ENCODE measurements around the gene LIN9. TPM values are rescaled to one million over a fixed set of nuclear protein-coding genes. Genes with fewer than 3 reads are reported as not detected.

Gene LIN9
- total RNA-seq: 5.1 and 7.8 TPM in 2 replicates

DNA sequence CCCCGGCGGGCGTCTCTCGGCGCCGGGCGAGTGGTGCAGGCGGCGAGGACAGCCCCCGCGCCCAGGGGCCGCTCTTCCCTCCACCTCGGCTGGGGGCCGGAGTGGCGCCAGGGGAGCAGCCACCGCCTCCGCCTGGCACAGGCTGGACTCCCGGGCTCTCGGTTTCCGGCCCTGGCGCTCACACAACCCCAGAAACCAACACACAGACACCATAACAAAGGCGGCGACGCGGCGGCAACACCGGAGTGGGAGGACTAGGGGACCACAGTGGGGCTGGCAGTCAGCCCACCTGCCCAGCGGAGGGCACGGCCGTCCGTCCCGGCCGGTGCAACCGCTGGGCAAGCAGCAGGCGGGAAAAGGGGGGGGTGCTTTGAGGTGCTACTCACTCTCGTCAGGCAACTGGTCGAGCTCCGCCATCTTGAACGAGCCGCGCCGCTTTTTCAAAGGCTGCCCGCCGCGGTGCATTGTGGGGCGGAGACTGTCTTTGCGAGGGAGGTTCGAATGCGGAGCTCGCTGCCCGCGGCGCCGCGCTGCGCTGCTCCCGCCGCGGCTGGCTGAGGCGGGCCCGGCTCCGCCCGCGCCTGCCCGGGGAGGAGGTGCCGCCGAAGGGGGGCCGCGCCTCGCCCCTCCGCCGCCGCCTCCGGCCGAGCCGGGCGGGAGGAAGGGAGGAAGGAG, at the start of gene LIN9:
LIN9 (minus strand) TSS at position 442 of the 675 bp plus-strand sequence; CDS start at position 417, 25 bp downstream.

DNA sequence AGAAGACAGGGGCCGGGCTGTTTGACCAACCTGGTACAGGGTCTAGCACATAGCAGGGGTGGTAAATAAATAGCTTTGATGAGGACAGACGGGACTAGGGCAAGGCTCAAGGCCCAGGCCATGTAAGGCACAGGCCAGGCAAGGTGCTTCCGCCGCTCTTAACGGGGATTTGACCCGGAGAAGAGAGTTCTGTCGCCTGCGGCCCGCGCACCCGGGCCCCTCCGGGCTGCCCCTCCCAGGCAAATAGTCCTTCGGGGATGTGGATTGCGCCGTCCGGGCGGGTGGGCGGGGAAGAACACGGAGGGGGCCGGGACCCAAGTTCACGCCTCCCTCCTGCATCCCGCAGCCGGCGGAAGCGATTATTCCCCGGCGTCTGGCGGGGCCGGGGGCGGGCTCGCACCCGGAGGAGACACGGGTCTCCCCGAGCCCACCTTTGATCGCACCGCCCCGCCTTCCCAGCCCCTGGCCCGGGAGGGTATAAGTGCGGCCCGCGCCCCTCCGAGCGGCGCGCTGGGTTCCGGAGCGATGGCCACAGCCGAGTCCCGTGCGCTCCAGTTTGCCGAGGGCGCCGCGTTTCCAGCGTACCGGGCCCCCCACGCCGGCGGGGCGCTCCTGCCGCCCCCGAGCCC, 85.7 kb downstream of the LIN9 start, which contains the start of gene MIXL1:
MIXL1 (plus strand) TSS at position 508 of the 629 bp plus-strand sequence; CDS start at position 526, 18 bp downstream.

DNA sequence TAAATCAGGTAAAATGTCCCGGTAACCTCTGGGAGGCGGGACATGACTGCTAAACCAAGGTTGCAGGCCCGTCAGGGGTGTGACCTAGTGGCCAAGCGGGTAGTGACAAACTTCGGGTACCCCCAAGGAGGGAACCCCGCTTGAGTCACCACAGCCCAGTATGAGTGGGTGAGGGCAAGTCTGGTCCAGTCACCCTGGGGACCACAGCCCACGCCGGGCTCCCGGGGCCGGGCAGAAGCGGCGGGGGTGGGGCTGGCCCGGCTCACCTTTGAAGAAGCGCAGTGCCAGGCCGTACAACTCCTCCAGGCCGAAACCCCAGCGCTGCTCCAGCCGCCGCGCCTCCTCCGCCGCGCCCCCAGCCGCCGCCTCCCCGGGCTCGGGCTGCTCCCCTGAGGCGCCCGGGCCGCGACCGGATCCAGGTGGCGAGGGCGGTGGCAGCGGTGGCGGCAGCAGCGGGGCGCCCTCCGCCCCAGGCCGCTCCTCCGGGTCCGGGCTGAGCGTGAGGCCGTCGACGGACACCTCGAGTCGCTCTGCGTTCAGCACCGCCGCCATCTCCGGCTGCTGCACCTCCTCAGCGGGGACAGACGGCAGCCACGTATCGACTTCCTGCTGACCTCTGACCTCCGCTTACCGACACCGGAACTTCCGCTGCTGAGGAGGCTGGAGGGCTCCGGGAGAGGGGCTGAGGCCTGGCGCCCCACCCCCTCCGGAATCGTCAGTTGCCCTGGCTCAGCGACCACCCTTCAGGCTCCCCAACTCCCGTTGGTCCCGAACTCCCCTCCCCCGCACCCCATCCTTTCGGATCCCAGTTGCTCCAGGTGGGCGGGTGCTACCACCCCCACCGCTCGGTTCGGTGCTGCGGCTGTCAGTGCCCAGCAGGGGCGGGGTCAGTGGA, 122.6 kb downstream of the LIN9 start, which contains the start of gene ACBD3:
ACBD3 (minus strand) TSS at position 618 of the 895 bp plus-strand sequence; CDS start at position 552, 66 bp downstream.

Other genes with a start within 250 kb of the LIN9 start
- gene H3-3A, start 246.4 kb downstream of the LIN9 start, total RNA-seq: 100 and 123 TPM in 2 replicates
- gene ACBD3, start 122.4 kb downstream of the LIN9 start, total RNA-seq: 37.8 and 52.6 TPM in 2 replicates
- not detected in 2 replicates for gene MIXL1, start 85.5 kb downstream of the LIN9 start, total RNA-seq
- gene PARP1, start 98.9 kb upstream of the LIN9 start, total RNA-seq: 62.8 and 90.9 TPM in 2 replicates
- gene STUM, start 239.6 kb upstream of the LIN9 start, total RNA-seq: under 0.01 and 0.37 TPM in 2 replicates

Data from subcutaneous preadipocyte (primary cell).